SK-N-SH treated with all-trans-retinoic acid at 6 μM for 48 hours (cell line): Measurements from ENCODE around the gene SCFD2.

Experiments
- ATAC-seq: fragments of 200-7000 bp; cut with Tn5 transposase; 3 replicates; pipeline ENCODE4 v1.9.1; 2020; ENCODE audit warnings: mild to moderate bottlenecking, moderate library complexity
- ARNTL ChIP-seq: fragments of 450-650 bp; formaldehyde crosslinking; IDR thresholded peaks from 2 replicates; pipeline ENCODE4 v1.5.0; 2020; ENCODE audit warnings: low read depth, mild to moderate bottlenecking, moderate library complexity, borderline replicate concordance
- BACH2 ChIP-seq: fragments of 250-450 bp; sonication (Bioruptor Pico); IDR thresholded peaks from 2 replicates; pipeline ENCODE4 v1.9.0; 2021; ENCODE audit warnings: mild to moderate bottlenecking, borderline replicate concordance
- CREB5 ChIP-seq: fragments of 250-450 bp; sonication (Bioruptor Pico); IDR thresholded peaks from 2 replicates; pipeline ENCODE4 v1.5.1; 2020; ENCODE audit warnings: low read depth, mild to moderate bottlenecking, moderate library complexity
- GLIS3 ChIP-seq: fragments of 250-450 bp; sonication (Bioruptor Pico); IDR thresholded peaks from 2 replicates; pipeline ENCODE4 v1.5.0; 2020; ENCODE audit warnings: mild to moderate bottlenecking, moderate library complexity
- ISL1 ChIP-seq: fragments of 250-450 bp; sonication (Bioruptor Pico); IDR thresholded peaks from 2 replicates; pipeline ENCODE4 v2.1.2; 2022; ENCODE audit warnings: mild to moderate bottlenecking, moderate library complexity
- PATZ1 ChIP-seq: fragments of 250-450 bp; sonication (Bioruptor Pico); IDR thresholded peaks from 2 replicates; pipeline ENCODE4 v1.8.0; 2020; ENCODE audit warnings: mild to moderate bottlenecking, moderate library complexity, borderline replicate concordance
- POU6F1 ChIP-seq: fragments of 250-450 bp; sonication (Bioruptor Pico); IDR thresholded peaks from 2 replicates; pipeline ENCODE4 v1.8.0; 2021; ENCODE audit warnings: low read depth, mild to moderate bottlenecking, moderate library complexity, borderline replicate concordance
- PPARA ChIP-seq: fragments of 250-450 bp; sonication (Bioruptor Pico); IDR thresholded peaks from 2 replicates; pipeline ENCODE4 v1.5.0; 2020; ENCODE audit warnings: mild to moderate bottlenecking, borderline replicate concordance
- RARB ChIP-seq: fragments of 250-450 bp; sonication (Bioruptor Pico); IDR thresholded peaks from 2 replicates; pipeline ENCODE4 v1.8.0; 2021; ENCODE audit warnings: mild to moderate bottlenecking, moderate library complexity
- SNAI2 ChIP-seq: fragments of 250-450 bp; sonication (Bioruptor Pico); IDR thresholded peaks from 2 replicates; pipeline ENCODE4 v1.5.0; 2020; ENCODE audit warnings: mild to moderate bottlenecking, moderate library complexity
- TCF4 ChIP-seq: fragments of 250-450 bp; sonication (Bioruptor Pico); IDR thresholded peaks from 2 replicates; pipeline ENCODE4 v1.8.0; 2021; ENCODE audit warnings: mild to moderate bottlenecking, moderate library complexity, borderline replicate concordance
- TSHZ2 ChIP-seq: fragments of 250-450 bp; sonication (Bioruptor Pico); IDR thresholded peaks from 2 replicates; pipeline ENCODE4 v1.5.0; 2020; ENCODE audit warnings: mild to moderate bottlenecking, moderate library complexity
- ZFP3 ChIP-seq: fragments of 250-450 bp; sonication (Bioruptor Pico); IDR thresholded peaks from 2 replicates; pipeline ENCODE4 v1.5.0; 2020; ENCODE audit warnings: mild to moderate bottlenecking, moderate library complexity
- ZFP30 ChIP-seq: fragments of 450-650 bp; formaldehyde crosslinking; IDR thresholded peaks from 2 replicates; pipeline ENCODE4 v1.5.0; 2022; ENCODE audit warnings: mild to moderate bottlenecking, moderate library complexity
- ZNF565 ChIP-seq: fragments of 450-650 bp; formaldehyde crosslinking; conservative IDR thresholded peaks from 2 replicates; pipeline ENCODE4 v1.5.0; 2020; ENCODE audit warnings: low read depth, mild to moderate bottlenecking, moderate library complexity
- ZNF70 ChIP-seq: fragments of 450-650 bp; formaldehyde crosslinking; IDR thresholded peaks from 2 replicates; pipeline ENCODE4 v1.5.0; 2020; ENCODE audit warnings: mild to moderate bottlenecking, moderate library complexity
- ZNF8 ChIP-seq: fragments of 450-650 bp; formaldehyde crosslinking; IDR thresholded peaks from 2 replicates; pipeline ENCODE4 v1.5.0; 2020; ENCODE audit warnings: mild to moderate bottlenecking, moderate library complexity

The SCFD2 gene

GRCh38 chr4:53113431-53114225 lies 252.2 kb downstream of the SCFD2 start:
- TF ChIP-seq ZFP30 (no peak), CREB5 (CRISPR knock-in tag) (no peak), ZNF70 (CRISPR knock-in tag) (no peak), POU6F1 (CRISPR knock-in tag) (no peak), ZFP3 (CRISPR knock-in tag) (no peak), TCF4 (CRISPR knock-in tag) (no peak), ARNTL (CRISPR knock-in tag) (no peak), ZNF565 (no peak), RARB (CRISPR knock-in tag) (no peak), TSHZ2 (CRISPR knock-in tag) (no peak), GLIS3 (CRISPR knock-in tag) (no peak), ZNF8 (no peak), BACH2 (CRISPR knock-in tag) (no peak), ISL1 (CRISPR knock-in tag) (no peak)
- TF ChIP-seq, all 23 proteins: peak for 0
- ATAC-seq: no peak

- ATAC-seq: no peak
Observed at GRCh38 chr4:53105313-53105712, 260.5 kb downstream of the SCFD2 start.

GRCh38 chr4:53103481-53103880 lies 262.4 kb downstream of the SCFD2 start:
- TF ChIP-seq SNAI2 (CRISPR knock-in tag) (no peak), PATZ1 (CRISPR knock-in tag) (no peak), GLIS3 (CRISPR knock-in tag) (no peak), PPARA (no peak), TSHZ2 (CRISPR knock-in tag) (no peak), RARB (CRISPR knock-in tag) (no peak), ARNTL (CRISPR knock-in tag) (no peak), ISL1 (CRISPR knock-in tag) (no peak)
- no peak for ATAC-seq

More at GRCh38 chr4:53105313-53105712, 260.5 kb downstream of the SCFD2 start:
- TF ChIP-seq SNAI2 (CRISPR knock-in tag): no peak
- TF ChIP-seq, all 23 proteins: peak for 0
